ENCODE measurements around the gene UBR3. TPM values are rescaled to one million over a fixed set of nuclear protein-coding genes. Genes with fewer than 3 reads are reported as not detected.

Gene UBR3
- total and polyA plus RNA-seq, 8 donors: 7.3 to 26.8 (median 20.5) TPM

DNA sequence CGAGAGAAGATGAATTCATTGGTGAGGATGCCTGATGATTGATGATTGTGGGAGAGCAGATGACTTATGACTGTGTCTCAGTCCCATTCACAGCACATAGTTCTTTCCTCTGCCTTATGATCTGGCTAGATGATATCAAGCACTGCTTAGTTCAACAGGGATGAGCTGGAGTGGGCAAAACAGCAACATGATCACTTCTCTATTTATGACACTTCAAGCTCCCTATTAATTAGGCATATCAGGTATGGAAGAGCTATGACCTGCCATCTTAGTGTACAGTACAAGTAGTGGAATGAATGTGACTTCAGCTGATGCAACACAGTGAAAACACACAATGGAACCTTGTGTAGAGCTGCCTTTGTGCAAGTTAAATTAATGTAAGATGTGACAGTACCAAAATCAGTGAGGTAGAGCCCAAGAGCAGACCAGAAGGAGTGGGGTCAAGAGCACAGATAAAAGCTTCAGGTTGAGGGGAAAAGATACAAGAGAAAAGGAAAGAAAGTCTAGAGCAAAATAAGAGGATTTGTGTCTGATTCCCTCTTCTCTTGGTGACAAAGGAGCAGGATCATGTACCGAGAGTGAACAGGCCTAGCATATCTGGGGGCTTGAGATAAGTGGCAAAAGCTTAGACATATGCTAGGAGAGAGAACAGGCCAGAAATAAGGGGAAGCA, 257.7 kb downstream of the UBR3 start:
- H3K9me3 ChIP-seq: no peaks in the 10 kb centered on the region
- DNase-seq (no peak), ATAC-seq (no peak), FAIRE-seq (no peak)
- H3K27me3 ChIP-seq: no peaks in the 10 kb centered on the region
- no peak overlapping the region for H3K4me3 ChIP-seq
- no peak for TF ChIP-seq CTCF (IDR thresholded peaks at IDR 0.05)
- H3K36me3 ChIP-seq: no peaks in the 10 kb centered on the region
- no peaks in the 10 kb centered on the region for H3K4me1 ChIP-seq
- H3K27ac ChIP-seq: no peak overlapping the region
- intact Hi-C loops (cut with DNase I): no loop called here
- WGBS, 2 donors: 99 to 100% methylated on average over 2 of the region's 2 CpGs

GRCh38 chr2:170086117-170086688, 258.9 kb downstream of the UBR3 start:
- TF ChIP-seq CTCF (IDR thresholded peaks at IDR 0.05): no peak
- DNase-seq: no peak
- Histone ChIP-seq H3K9me3 (no peaks in the 10 kb centered on the region), H3K36me3 (no peaks in the 10 kb centered on the region), H3K4me1 (no peaks in the 10 kb centered on the region), H3K27ac (no peak overlapping the region), H3K27me3 (no peaks in the 10 kb centered on the region), H3K4me3 (no peak overlapping the region)
- ATAC-seq: no peak
- no peak for FAIRE-seq
- intact Hi-C loops (cut with DNase I): no loop called here
- WGBS, 2 donors: 61 to 64% methylated on average over 5 of the region's 5 CpGs

DNA sequence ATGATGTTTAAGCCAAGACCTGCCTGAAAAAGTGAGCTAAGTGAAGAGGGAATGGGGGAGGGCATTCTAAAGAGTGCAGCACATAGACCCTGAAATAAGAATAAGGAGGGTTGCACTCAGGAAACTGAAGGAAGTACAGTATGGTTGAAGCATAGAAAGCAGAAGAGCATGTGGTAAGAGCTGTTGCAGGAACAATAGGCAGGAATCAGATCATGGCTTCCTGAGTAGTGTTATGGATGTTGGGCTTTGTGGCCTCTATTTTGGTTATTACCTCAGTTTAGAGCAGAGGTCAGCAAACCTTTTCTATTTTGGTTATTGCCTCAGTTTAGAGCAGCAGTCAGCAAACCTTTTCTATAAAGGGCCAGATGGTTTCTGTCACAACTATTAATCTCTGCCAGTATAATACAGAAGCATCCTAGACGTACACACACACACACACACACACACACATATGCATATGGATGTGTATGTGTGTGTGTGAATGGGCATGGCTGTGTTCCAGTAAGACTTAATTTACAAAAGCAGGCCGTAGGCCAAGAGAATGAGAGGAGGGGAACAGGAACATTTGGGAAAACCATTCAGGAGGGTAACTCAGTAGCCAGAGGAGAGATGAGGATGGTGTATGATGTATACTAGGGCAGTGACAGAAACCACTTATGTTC, 259.6 kb downstream of the UBR3 start:
- FAIRE-seq (no peak), DNase-seq (no peak), ATAC-seq (no peak)
- 84 to 87% methylated on average over 2 of the region's 2 CpGs for WGBS, 2 donors
- Histone ChIP-seq H3K36me3 (no peaks in the 10 kb centered on the region), H3K27ac (no peak overlapping the region), H3K27me3 (no peaks in the 10 kb centered on the region), H3K4me1 (no peaks in the 10 kb centered on the region), H3K9me3 (no peaks in the 10 kb centered on the region), H3K4me3 (no peak overlapping the region)
- intact Hi-C loops (cut with DNase I): no loop called here
- no peak for TF ChIP-seq CTCF (IDR thresholded peaks at IDR 0.05)

GRCh38 chr2:170087413-170087793, 260.1 kb downstream of the UBR3 start:
- Histone ChIP-seq H3K36me3 (no peaks in the 10 kb centered on the region), H3K27ac (no peak overlapping the region), H3K27me3 (no peaks in the 10 kb centered on the region), H3K4me1 (no peaks in the 10 kb centered on the region), H3K4me3 (no peak overlapping the region), H3K9me3 (no peaks in the 10 kb centered on the region)
- DNase-seq: no peak
- no peak for TF ChIP-seq CTCF (IDR thresholded peaks at IDR 0.05)
- intact Hi-C loops (cut with DNase I): no loop called here
- no peak for ATAC-seq
- FAIRE-seq: no peak
- WGBS, 2 donors: 92 to 94% methylated on average over 2 of the region's 2 CpGs

- intact Hi-C loops (cut with DNase I): no loop called here
These were observed 261.5 kb downstream of the UBR3 start for GRCh38 chr2:170088776-170089175.

More at GRCh38 chr2:170088776-170089175, 261.5 kb downstream of the UBR3 start:
- ATAC-seq (no peak), DNase-seq (no peak), FAIRE-seq (no peak)
- Histone ChIP-seq H3K4me3 (no peak overlapping the region), H3K36me3 (no peaks in the 10 kb centered on the region), H3K4me1 (no peaks in the 10 kb centered on the region), H3K27me3 (no peaks in the 10 kb centered on the region), H3K9me3 (no peaks in the 10 kb centered on the region), H3K27ac (no peak overlapping the region)
- WGBS, 2 donors: 69 to 79% methylated on average over 5 of the region's 5 CpGs
- TF ChIP-seq CTCF (IDR thresholded peaks at IDR 0.05): no peak
